Mesothelial cell of epicardium (in vitro differentiated cells): ENCODE results near the gene TFF2. TPM values are rescaled to one million over a fixed set of nuclear protein-coding genes. Genes with fewer than 3 reads are reported as not detected.

Experiments used
- DNase-seq, 2 experiments: peaks; one replicate each; pipeline ENCODE4 v3.0.0; 2021; ENCODE audit warnings: low spot score in 2 of 2; ENCODE audit not compliant: unreplicated experiment in 2 of 2
- H3K27ac Mint-ChIP-seq: 2 replicates; pipeline ENCODE4 v1.8.0; 2021; ENCODE audit warnings: mixed read lengths
- H3K27me3 Mint-ChIP-seq: 2 replicates; pipeline ENCODE4 v1.8.0; 2021; ENCODE audit warnings: low read depth, mixed read lengths
- H3K36me3 Mint-ChIP-seq: 2 replicates; pipeline ENCODE4 v1.8.0; 2021; ENCODE audit warnings: mixed read lengths
- H3K4me1 Mint-ChIP-seq: 2 replicates; pipeline ENCODE4 v1.8.0; 2021; ENCODE audit warnings: mixed read lengths
- H3K4me3 Mint-ChIP-seq: 2 replicates; pipeline ENCODE4 v1.8.0; 2021; ENCODE audit warnings: mild to moderate bottlenecking, moderate library complexity, mixed read lengths
- H3K9me3 Mint-ChIP-seq: 2 replicates; pipeline ENCODE4 v1.8.0; 2021; ENCODE audit warnings: mixed read lengths
- CTCF ChIP-seq: fragments of 200-600 bp; sonication (generic); IDR thresholded peaks from one replicate; pipeline ENCODE4 v1.5.0; 2021; ENCODE audit warnings: antibody characterized with exemption; ENCODE audit not compliant: unreplicated experiment
- total RNA-seq: library from RNA; stranded (reverse); gene quantifications from 3 replicates; pipeline ENCODE4 v1.2.1, GENCODE V29; 2021

The TFF2 gene
- total RNA-seq, 1 donor from 2014 or later: not detected

DNA sequence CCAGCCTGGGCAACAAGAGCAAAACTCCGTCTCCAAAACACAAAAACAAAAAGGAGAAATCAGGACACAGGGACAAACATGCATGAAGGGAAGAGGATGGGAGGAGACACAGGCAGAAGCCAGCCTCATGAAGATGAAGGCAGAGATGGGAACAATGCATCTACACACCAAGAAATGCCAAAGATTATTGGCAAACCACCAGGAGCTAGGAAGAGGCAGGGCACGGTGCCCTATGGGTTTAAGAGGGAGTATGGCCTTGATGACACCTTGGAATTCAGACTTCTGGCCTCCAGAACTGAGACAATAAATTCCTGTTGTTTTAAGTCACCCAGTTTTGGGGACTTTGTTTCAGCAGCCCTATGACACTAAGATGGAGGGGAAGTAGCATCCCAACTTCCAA is 39.9 kb upstream of the TFF2 start:
- H3K9me3 Mint-ChIP-seq: no peaks in the 10 kb centered on the region
- peaks cover 10% of the 10 kb centered on the region for H3K27me3 Mint-ChIP-seq
- H3K4me3 Mint-ChIP-seq: no peak overlapping the region
- no peaks in the 10 kb centered on the region for H3K36me3 Mint-ChIP-seq
- no peak for DNase-seq
- no peak overlapping the region for H3K27ac Mint-ChIP-seq
- peaks cover 9% of the 10 kb centered on the region for H3K4me1 Mint-ChIP-seq
- TF ChIP-seq CTCF: no peak

- H3K9me3 Mint-ChIP-seq: no peaks in the 10 kb centered on the region
- no peak for TF ChIP-seq CTCF
- peaks cover 9% of the 10 kb centered on the region for H3K4me1 Mint-ChIP-seq
- no peak overlapping the region for H3K4me3 Mint-ChIP-seq
- DNase-seq: no peak
- no peaks in the 10 kb centered on the region for H3K36me3 Mint-ChIP-seq
- peaks cover 12% of the 10 kb centered on the region for H3K27me3 Mint-ChIP-seq
- H3K27ac Mint-ChIP-seq: no peak overlapping the region
Observed at GRCh38 chr21:42390193-42390592, 39.4 kb upstream of the TFF2 start.

DNA sequence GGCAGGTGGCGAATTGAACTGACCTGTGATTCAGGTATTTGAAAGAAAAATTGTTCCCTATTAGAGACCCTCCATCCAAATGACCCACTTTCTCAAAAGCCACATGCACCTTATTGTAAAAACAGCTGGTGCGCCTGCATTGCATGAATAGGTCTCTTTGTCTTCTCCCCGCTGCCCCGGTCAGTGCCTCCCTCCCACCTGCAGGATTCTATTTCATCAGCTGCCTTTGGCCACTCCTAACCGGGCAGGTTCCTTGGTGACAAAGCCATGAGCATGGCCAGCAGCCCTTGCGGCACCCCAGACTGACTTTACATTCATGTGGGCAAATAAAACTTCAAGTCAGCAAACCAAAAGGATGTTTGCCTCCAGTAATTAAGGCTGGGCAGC is 38.6 kb upstream of the TFF2 start:
- Mint-ChIP-seq H3K27me3 (peaks cover 15% of the 10 kb centered on the region), H3K4me3 (no peak overlapping the region), H3K27ac (no peak overlapping the region), H3K4me1 (peaks cover 9% of the 10 kb centered on the region), H3K9me3 (no peaks in the 10 kb centered on the region), H3K36me3 (no peaks in the 10 kb centered on the region)
- no peak for TF ChIP-seq CTCF
- no peak for DNase-seq

DNA sequence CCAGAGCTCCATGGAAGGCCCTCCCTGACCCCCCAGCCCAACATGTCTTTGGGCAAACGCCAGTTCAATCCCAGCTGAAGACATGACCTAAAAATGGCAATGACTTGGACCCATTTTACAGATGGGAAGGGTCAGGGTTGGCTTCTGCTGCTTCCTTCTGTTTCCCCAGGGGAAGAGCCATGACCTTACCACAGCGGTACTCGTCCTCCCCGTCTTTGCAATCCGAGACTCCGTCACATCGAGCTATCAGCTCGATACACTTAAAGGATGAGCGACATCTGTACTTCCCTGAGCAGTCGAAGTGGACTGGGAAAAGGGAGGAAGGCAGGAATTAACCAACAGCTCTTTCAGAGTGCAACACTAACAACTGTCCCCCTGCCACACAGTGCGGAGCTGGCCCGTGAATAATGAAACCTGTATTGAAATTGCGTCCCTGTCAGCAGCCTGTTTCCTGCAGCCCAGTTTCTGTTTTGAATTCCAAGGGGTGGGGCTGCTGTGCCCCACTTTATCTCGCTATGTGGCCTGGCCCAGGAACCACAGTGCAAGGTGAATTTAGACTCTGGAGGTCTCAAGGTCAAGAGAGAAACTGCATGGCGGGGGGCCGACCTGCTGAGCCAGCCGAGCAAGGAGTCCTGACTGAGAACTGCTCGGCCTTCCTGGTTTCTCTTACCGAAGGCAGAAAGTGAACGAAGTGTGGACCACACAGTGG is 38.1 kb upstream of the TFF2 start:
- no peaks in the 10 kb centered on the region for H3K36me3 Mint-ChIP-seq
- DNase-seq: no peak
- H3K9me3 Mint-ChIP-seq: no peaks in the 10 kb centered on the region
- H3K4me3 Mint-ChIP-seq: no peak overlapping the region
- TF ChIP-seq CTCF: no peak
- peaks cover 19% of the 10 kb centered on the region for H3K27me3 Mint-ChIP-seq
- H3K27ac Mint-ChIP-seq: no peak overlapping the region
- H3K4me1 Mint-ChIP-seq: peaks cover 9% of the 10 kb centered on the region

GRCh38 chr21:42387843-42388340 is 37.1 kb upstream of the TFF2 start:
- H3K36me3 Mint-ChIP-seq: no peaks in the 10 kb centered on the region
- H3K4me1 Mint-ChIP-seq: peaks cover 9% of the 10 kb centered on the region
- H3K27me3 Mint-ChIP-seq: peaks cover 21% of the 10 kb centered on the region
- no peak for TF ChIP-seq CTCF
- no peak overlapping the region for H3K4me3 Mint-ChIP-seq
- no peak overlapping the region for H3K27ac Mint-ChIP-seq
- no peaks in the 10 kb centered on the region for H3K9me3 Mint-ChIP-seq
- DNase-seq: no peak
